Lung (tissue), 13 donors: ENCODE results near the gene CEACAM7. TPM values are rescaled to one million over a fixed set of nuclear protein-coding genes. Genes with fewer than 3 reads are reported as not detected.

Experiments used
- ATAC-seq: fragments of 200-7000 bp; cut with Tn5 transposase; one replicate; pipeline ENCODE4 v1.9.1; 2020; ENCODE audit warnings: moderate number of reproducible peaks; ENCODE audit not compliant: insufficient read depth, low FRiP score
- DNase-seq, 3 donors: peaks; one replicate each; pipeline ENCODE4 v3.0.0-alpha.2; 2013 to 2017
- H3K27ac ChIP-seq, 2 donors: one replicate each; pipeline ENCODE4 v1.5.1; 2013; ENCODE audit warnings: mild to moderate bottlenecking in 2 of 2, moderate library complexity in 2 of 2, control low read depth in 1 of 2, inconsistent platforms in 1 of 2, low read depth in 1 of 2, low read length in 1 of 2
- H3K27me3 ChIP-seq, 3 donors: one replicate each; pipeline ENCODE4 v1.5.1; 2013; ENCODE audit warnings: low read length in 2 of 3; ENCODE audit not compliant: control insufficient read depth in 3 of 3, insufficient read depth in 3 of 3
- H3K36me3 ChIP-seq, 4 donors: one replicate each; pipeline ENCODE4 v1.5.1; 2013; ENCODE audit warnings: low read length in 4 of 4, mild to moderate bottlenecking in 1 of 4, moderate library complexity in 1 of 4; ENCODE audit not compliant: control insufficient read depth in 4 of 4, insufficient read depth in 4 of 4
- H3K4me1 ChIP-seq, 5 donors: one replicate each; pipeline ENCODE4 v1.5.1; 2013; ENCODE audit warnings: low read length in 5 of 5, mild to moderate bottlenecking in 2 of 5, moderate library complexity in 1 of 5; ENCODE audit not compliant: control insufficient read depth in 5 of 5, insufficient read depth in 5 of 5
- H3K4me3 ChIP-seq: one replicate; pipeline ENCODE4 v1.5.1; 2013; ENCODE audit warnings: mild to moderate bottlenecking, control low read depth, moderate library complexity
- H3K9ac ChIP-seq, 2 donors: one replicate each; pipeline ENCODE4 v1.5.1; 2013; ENCODE audit warnings: low read length in 2 of 2, control low read depth in 1 of 2; ENCODE audit not compliant: insufficient read depth in 1 of 2
- H3K9me3 ChIP-seq, 4 donors: one replicate each; pipeline ENCODE4 v1.5.1; 2013; ENCODE audit warnings: low read length in 3 of 4, mild to moderate bottlenecking in 1 of 4, moderate library complexity in 1 of 4; ENCODE audit not compliant: control insufficient read depth in 4 of 4, insufficient read depth in 3 of 4
- CTCF ChIP-seq: IDR thresholded peaks from 2 replicates; pipeline ENCODE4 v1.5.1; 2012; ENCODE audit warnings: mild to moderate bottlenecking; ENCODE audit errors: control extremely low read depth, extremely low read depth
- WGBS, 2 donors: extraction: QIAGEN DNeasy Blood & Tissue Kit; methylation state at CpG; one replicate each; pipeline ENCODE4 v1.1.7; 2013; 5-methylcytosine and 5-hydroxymethylcytosine counted together
- polyA plus RNA-seq, 2 donors: library from polyadenylated mRNA; stranded (reverse); fragments of 200-250 nt; gene quantifications; one replicate each; pipeline ENCODE4 v1.2.1, GENCODE V29; 2013
- small RNA-seq: library from RNA; depleted of rRNA; stranded (forward); fragments of <200 nt; gene quantifications from one replicate; pipeline ENCODE3, GENCODE V24; 2014; ENCODE audit warnings: low replicate concordance
- total RNA-seq, 2 donors: library from RNA; depleted of rRNA in 1 of 2; stranded (reverse); fragments of >200 nt in 1 of 2; gene quantifications; one replicate each; pipeline ENCODE4 v1.2.1, GENCODE V29; 2014 to 2021
- donor health status: control.
- donor health status: control.
- donor health status: Bipolar disorder and iron deficiency.
- donor health status: healthy.
- donor health status: DM: yes; HTN: yes; CAD: no.

CEACAM7 gene
- total and polyA plus RNA-seq, 4 donors = 0.11 to 0.41 (median 0.26) TPM

DNA sequence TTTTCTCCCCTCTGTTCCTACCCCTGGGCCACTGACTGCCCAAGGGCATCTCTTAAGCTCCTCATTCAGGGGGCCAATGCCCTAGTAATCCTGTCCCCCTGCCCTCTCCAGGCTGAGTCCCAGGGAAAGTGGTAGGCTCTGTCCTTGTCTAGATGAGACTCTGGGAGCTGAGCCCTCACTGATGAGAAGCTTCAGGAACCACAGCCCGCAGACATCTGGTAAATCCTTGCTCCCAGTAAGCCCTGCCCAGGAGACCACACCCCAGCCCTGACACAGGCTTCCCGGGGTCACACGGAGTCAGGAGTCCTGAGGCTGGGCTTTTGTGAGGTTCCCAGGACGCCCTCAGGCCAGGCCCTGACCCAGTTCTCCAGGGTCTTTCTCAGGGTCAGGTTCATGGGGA, 63.1 kb downstream of the CEACAM7 start:
- DNase-seq = no peak
- 53 to 78% methylated on average over 4 of the region's 4 CpGs for WGBS, 2 donors

DNA sequence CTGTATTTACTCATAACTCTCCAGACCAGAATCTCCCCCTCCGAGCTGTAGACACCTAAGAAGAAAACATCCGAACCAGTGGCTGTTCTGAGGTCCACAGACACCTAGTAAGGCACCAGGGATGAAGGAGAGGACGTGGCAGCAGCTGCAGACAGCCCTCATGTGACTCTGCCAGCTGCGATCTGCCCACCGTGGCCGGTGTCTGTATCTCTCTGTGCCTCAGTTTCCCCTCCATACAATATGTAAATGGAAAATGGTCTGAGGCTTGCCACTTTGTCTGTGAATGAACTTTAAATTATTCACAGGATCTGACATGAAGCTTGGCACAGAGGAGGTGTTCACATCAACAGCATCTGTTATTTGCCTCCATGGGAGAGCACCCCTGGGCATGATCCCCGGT, 63.6 kb downstream of the CEACAM7 start:
- no peak for TF ChIP-seq CTCF
- no peaks in the 10 kb centered on the region for H3K36me3 ChIP-seq
- no peak overlapping the region for H3K27ac ChIP-seq
- ATAC-seq = no peak
- H3K27me3 ChIP-seq = no peaks in the 10 kb centered on the region
- no peaks in the 10 kb centered on the region for H3K4me1 ChIP-seq
- WGBS, 2 donors = 73 to 76% methylated on average over 7 of the region's 7 CpGs
- H3K9ac ChIP-seq = no peak overlapping the region
- no peaks in the 10 kb centered on the region for H3K9me3 ChIP-seq
- H3K4me3 ChIP-seq = no peak overlapping the region
- no peak for DNase-seq

More for the DNA sequence above, 63.1 kb downstream of the CEACAM7 start:
- ATAC-seq = no peak
- no peaks in the 10 kb centered on the region for H3K9me3 ChIP-seq
- H3K4me3 ChIP-seq = no peak overlapping the region
- H3K27ac ChIP-seq = no peak overlapping the region
- no peaks in the 10 kb centered on the region for H3K4me1 ChIP-seq
- no peak for TF ChIP-seq CTCF
- no peaks in the 10 kb centered on the region for H3K27me3 ChIP-seq
- no peaks in the 10 kb centered on the region for H3K36me3 ChIP-seq
- no peak overlapping the region for H3K9ac ChIP-seq

- WGBS, 2 donors = 32 to 55% methylated on average over 4 of the region's 4 CpGs
- ATAC-seq = no peak
- H3K9ac ChIP-seq = no peak overlapping the region
- no peaks in the 10 kb centered on the region for H3K27me3 ChIP-seq
- no peaks in the 10 kb centered on the region for H3K36me3 ChIP-seq
- TF ChIP-seq CTCF = no peak
- H3K4me3 ChIP-seq = no peak overlapping the region
- DNase-seq = no peak
- H3K27ac ChIP-seq = no peak overlapping the region
- no peaks in the 10 kb centered on the region for H3K9me3 ChIP-seq
- no peaks in the 10 kb centered on the region for H3K4me1 ChIP-seq
Measured at GRCh38 chr19:41623360-41623759, 64.7 kb downstream of the CEACAM7 start.

Small RNAs within 50 kb of the gene (small RNA-seq; reads per million reads assigned to genes)
- not detected for gene AC243960.4

Other genes starting within 250 kb of the CEACAM7 start
- 10 to 100 TPM; 25.5 to 51.4 TPM for gene DMAC2, start 248.4 kb downstream of the CEACAM7 start, total RNA-seq
- 10 to 100 TPM; 46.2 to 51.7 TPM for gene DMAC2, start 248.4 kb downstream of the CEACAM7 start, polyA plus RNA-seq
- gene ERICH4, start 245.1 kb downstream of the CEACAM7 start, total RNA-seq = not detected
- gene ERICH4, start 245.1 kb downstream of the CEACAM7 start, polyA plus RNA-seq = under 1 TPM in 1 of 2 donors, not detected in 1; 0.16 TPM
- gene CEACAM21, start 112.1 kb downstream of the CEACAM7 start, total RNA-seq = 10 to 100 TPM in 1 of 2 donors, 1 to 10 TPM in 1; 6.5 to 12.2 TPM
- 10 to 100 TPM in 1 of 2 donors, 1 to 10 TPM in 1; 9.6 to 10.9 TPM for gene CEACAM21, start 112.1 kb downstream of the CEACAM7 start, polyA plus RNA-seq
- gene CEACAM4, start 61.2 kb downstream of the CEACAM7 start, total RNA-seq = 10 to 100 TPM in 1 of 2 donors, 1 to 10 TPM in 1; 2.1 to 15.9 TPM
- 10 to 100 TPM in 1 of 2 donors, 1 to 10 TPM in 1; 4.5 to 30.0 TPM for gene CEACAM4, start 61.2 kb downstream of the CEACAM7 start, polyA plus RNA-seq
- 10 to 100 TPM in 1 of 2 donors, under 1 TPM in 1; 0.11 to 37.9 TPM for gene CEACAM5, start 20.4 kb upstream of the CEACAM7 start, total RNA-seq
- gene CEACAM5, start 20.4 kb upstream of the CEACAM7 start, polyA plus RNA-seq = 1 to 10 TPM; 5.6 to 6.7 TPM
- 100 to 1,000 TPM in 1 of 2 donors, 1 to 10 TPM in 1; 5.2 to 280 TPM for gene CEACAM6, start 67.3 kb upstream of the CEACAM7 start, total RNA-seq
- gene CEACAM6, start 67.3 kb upstream of the CEACAM7 start, polyA plus RNA-seq = 100 to 1,000 TPM; 101 to 185 TPM
- gene CEACAM3, start 108.3 kb upstream of the CEACAM7 start, total RNA-seq = 1 to 10 TPM; 3.1 to 4.3 TPM
- gene CEACAM3, start 108.3 kb upstream of the CEACAM7 start, polyA plus RNA-seq = 10 to 100 TPM in 1 of 2 donors, 1 to 10 TPM in 1; 1.2 to 21.9 TPM
- not detected for gene LYPD4, start 156.4 kb upstream of the CEACAM7 start, total RNA-seq
- gene LYPD4, start 156.4 kb upstream of the CEACAM7 start, polyA plus RNA-seq = not detected
- gene DMRTC2, start 156.8 kb upstream of the CEACAM7 start, total RNA-seq = not detected
- gene DMRTC2, start 156.8 kb upstream of the CEACAM7 start, polyA plus RNA-seq = under 1 TPM in 1 of 2 donors, not detected in 1; 0.03 TPM
- 1,000 to 10,000 TPM; 1,039 to 1,726 TPM for gene RPS19, start 172.0 kb upstream of the CEACAM7 start, total RNA-seq
- gene RPS19, start 172.0 kb upstream of the CEACAM7 start, polyA plus RNA-seq = 1,000 to 10,000 TPM; 1,953 to 4,419 TPM
- gene CD79A, start 189.0 kb upstream of the CEACAM7 start, total RNA-seq = 10 to 100 TPM in 1 of 2 donors, 1 to 10 TPM in 1; 2.6 to 14.8 TPM
- gene CD79A, start 189.0 kb upstream of the CEACAM7 start, polyA plus RNA-seq = 1 to 10 TPM; 1.4 to 9.2 TPM
- gene ARHGEF1, start 194.9 kb upstream of the CEACAM7 start, total RNA-seq = 100 to 1,000 TPM in 1 of 2 donors, 10 to 100 TPM in 1; 55.4 to 231 TPM
- 100 to 1,000 TPM; 138 to 215 TPM for gene ARHGEF1, start 194.9 kb upstream of the CEACAM7 start, polyA plus RNA-seq
- under 1 TPM in 1 of 2 donors, not detected in 1; 0.67 TPM for gene ERFL, start 240.2 kb upstream of the CEACAM7 start, total RNA-seq
- under 1 TPM; 0.16 to 0.37 TPM for gene ERFL, start 240.2 kb upstream of the CEACAM7 start, polyA plus RNA-seq